Neural cell (in vitro differentiated cells): ENCODE data around the gene AGPAT2. TPM values are rescaled to one million over a fixed set of nuclear protein-coding genes. Genes with fewer than 3 reads are reported as not detected.
A peak's percentile ranks its signal among the peaks of the same experiment; 100 is the strongest.

Experiments
- H2AFZ ChIP-seq: fragments of 200-600, 300-800 bp; sonication (generic), shearing (Covaris generic); 2 replicates; pipeline ENCODE4 v1.6.0; 2014; ENCODE audit warnings: low read depth, mild to moderate bottlenecking, antibody characterized with exemption, low read length, moderate library complexity
- H3F3A ChIP-seq: fragments of 200-600 bp; shearing (Covaris generic); 2 replicates; pipeline ENCODE4 v1.6.1; 2016; ENCODE audit warnings: mild to moderate bottlenecking, moderate library complexity, mixed read lengths, antibody characterized with exemption, low read length; ENCODE audit not compliant: insufficient read depth, poor library complexity, severe bottlenecking
- H3K27ac ChIP-seq: fragments of 200-600, 300-800 bp; sonication (generic), shearing (Covaris generic); 2 replicates; pipeline ENCODE4 v1.5.1; 2014; ENCODE audit warnings: mild to moderate bottlenecking, low read length, moderate library complexity
- H3K27me3 ChIP-seq: fragments of 300-800, 200-600 bp; sonication (generic), shearing (Covaris generic); 2 replicates; pipeline ENCODE4 v1.6.0; 2014; ENCODE audit warnings: mild to moderate bottlenecking, low read depth, low read length, moderate library complexity; ENCODE audit not compliant: insufficient read depth
- H3K36me3 ChIP-seq: fragments of 300-800, 200-600 bp; sonication (generic), shearing (Covaris generic); 2 replicates; pipeline ENCODE4 v1.5.1; 2014; ENCODE audit warnings: mild to moderate bottlenecking, antibody characterized with exemption, low read length, moderate library complexity; ENCODE audit not compliant: insufficient read depth
- H3K4me2 ChIP-seq: fragments of 300-800, 200-600 bp; sonication (generic), shearing (Covaris generic); 2 replicates; pipeline ENCODE4 v1.6.0; 2014; ENCODE audit warnings: mild to moderate bottlenecking, low read length
- H3K4me3 ChIP-seq: fragments of 300-800, 200-600 bp; sonication (generic), shearing (Covaris generic); 2 replicates; pipeline ENCODE4 v1.5.1; 2014; ENCODE audit warnings: mild to moderate bottlenecking, low read length, moderate library complexity
- H3K79me2 ChIP-seq: fragments of 200-600 bp; shearing (Covaris generic); replicated peaks from 2 replicates; pipeline ENCODE4 v1.6.0; 2014; ENCODE audit warnings: mild to moderate bottlenecking, low read length, moderate library complexity; ENCODE audit not compliant: insufficient read depth
- H3K9ac ChIP-seq: fragments of 300-800, 200-600 bp; sonication (generic), shearing (Covaris generic); 2 replicates; pipeline ENCODE4 v1.6.1; 2016; ENCODE audit warnings: mild to moderate bottlenecking, low read length, mixed read lengths
- H3K9me2 ChIP-seq: fragments of 200-600 bp; shearing (Covaris generic); 2 replicates; pipeline ENCODE4 v1.6.1; 2016; ENCODE audit warnings: mild to moderate bottlenecking, low read length, mixed read lengths; ENCODE audit not compliant: insufficient read depth
- H3K9me3 ChIP-seq: fragments of 200-600, 300-800 bp; sonication (generic), shearing (Covaris generic); 2 replicates; pipeline ENCODE4 v1.6.1; 2016; ENCODE audit warnings: mild to moderate bottlenecking, mixed run types, low read length, moderate library complexity, mixed read lengths
- H4K20me1 ChIP-seq: fragments of 200-600 bp; shearing (Covaris generic); 2 replicates; pipeline ENCODE4 v1.6.1; 2016; ENCODE audit warnings: mild to moderate bottlenecking, mixed run types; ENCODE audit not compliant: insufficient read depth
- EP300 ChIP-seq: fragments of 450-650 bp; conservative IDR thresholded peaks from 2 replicates; pipeline ENCODE4 v1.6.1; 2014; ENCODE audit warnings: antibody characterized with exemption, mild to moderate bottlenecking, moderate library complexity; ENCODE audit not compliant: poor library complexity, severe bottlenecking
- MXI1 ChIP-seq: fragments of 450-650 bp; conservative IDR thresholded peaks from 2 replicates; pipeline ENCODE4 v1.6.1; 2014; ENCODE audit warnings: antibody characterized with exemption, mild to moderate bottlenecking; ENCODE audit not compliant: poor library complexity, severe bottlenecking
- POLR2AphosphoS5 ChIP-seq: IDR thresholded peaks from 2 replicates; pipeline ENCODE4 v1.6.1; 2012
- RAD21 ChIP-seq: fragments of 450-650 bp; conservative IDR thresholded peaks from 2 replicates; pipeline ENCODE4 v1.6.1; 2014; ENCODE audit warnings: antibody characterized with exemption, mild to moderate bottlenecking, moderate library complexity
- SMC3 ChIP-seq: fragments of 450-650 bp; conservative IDR thresholded peaks from 2 replicates; pipeline ENCODE4 v1.6.1; 2014; ENCODE audit warnings: antibody characterized with exemption, mild to moderate bottlenecking, moderate library complexity; ENCODE audit not compliant: poor library complexity
- TAF1 ChIP-seq: IDR thresholded peaks from 2 replicates; pipeline ENCODE4 v1.6.1; 2012; ENCODE audit warnings: low read depth
- polyA plus RNA-seq: library from polyadenylated mRNA; depleted of rRNA; stranded (reverse); fragments of >200 nt; gene quantifications from 2 replicates; pipeline ENCODE4 v1.2.3, GENCODE V29; 2014
- TF ChIP-seq, protein P1 (sequence below): IDR thresholded peaks from 2 replicates; pipeline ENCODE4 v1.6.1; 2012; ENCODE audit warnings: borderline replicate concordance
- TF ChIP-seq, protein P2 (sequence below): fragments of 450-650 bp; IDR thresholded peaks from 2 replicates; pipeline ENCODE4 v1.5.1; 2014; ENCODE audit warnings: antibody characterized with exemption, mild to moderate bottlenecking, moderate library complexity; ENCODE audit not compliant: poor library complexity, severe bottlenecking

Gene AGPAT2
- polyA plus RNA-seq, 1 donor from 2014 or later: 1.3 TPM

DNA sequence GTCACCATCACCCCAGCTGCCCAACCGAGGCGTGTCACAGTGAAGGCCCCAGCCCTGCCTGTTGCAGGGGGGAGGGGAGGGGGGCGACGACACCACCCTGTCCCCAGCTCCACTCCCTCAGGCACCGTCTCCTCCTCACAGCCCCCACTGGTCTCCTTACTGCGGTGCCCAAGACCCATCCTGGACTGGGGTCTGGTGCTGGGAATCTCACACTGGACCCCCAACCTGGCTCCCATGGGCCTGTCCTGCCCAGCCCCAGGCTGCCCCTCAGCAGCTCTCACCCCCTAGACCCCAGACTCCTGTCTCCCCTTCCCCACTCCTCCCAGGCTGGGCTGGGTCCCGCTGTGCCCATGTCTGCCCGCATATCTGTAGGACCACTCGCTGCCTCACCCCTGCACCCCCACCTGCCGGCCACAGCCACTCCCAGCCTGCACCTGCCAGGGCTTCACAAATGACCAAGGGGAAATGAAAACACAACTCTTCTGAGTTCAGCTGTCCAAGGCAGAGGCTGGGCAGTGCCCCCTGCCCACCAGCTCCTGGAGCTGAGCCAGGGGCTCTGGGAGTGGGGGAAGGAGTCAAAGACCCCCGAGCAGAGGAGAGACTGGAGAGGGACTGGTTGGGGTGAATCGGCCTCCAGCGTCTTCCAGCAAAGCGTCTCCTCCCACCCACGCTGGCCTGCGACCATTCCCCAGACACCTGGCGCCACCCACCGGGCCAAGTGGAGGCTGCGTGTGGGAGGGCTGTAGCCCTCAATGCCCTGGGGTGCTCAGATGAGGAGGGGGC lies 57.2 kb downstream of the AGPAT2 start:
- H2AFZ ChIP-seq: no peak overlapping the region
- no peaks in the 10 kb centered on the region for H4K20me1 ChIP-seq
- no peak overlapping the region for H3K27ac ChIP-seq
- no peaks in the 10 kb centered on the region for H3K79me2 ChIP-seq
- no peaks in the 10 kb centered on the region for H3K9me3 ChIP-seq
- no peaks in the 10 kb centered on the region for H3K27me3 ChIP-seq
- no peaks in the 10 kb centered on the region for H3K36me3 ChIP-seq
- peak overlapping the region; percentile 20 for H3K9ac ChIP-seq
- H3K4me2 ChIP-seq: no peak overlapping the region
- TF ChIP-seq, protein P1, sequence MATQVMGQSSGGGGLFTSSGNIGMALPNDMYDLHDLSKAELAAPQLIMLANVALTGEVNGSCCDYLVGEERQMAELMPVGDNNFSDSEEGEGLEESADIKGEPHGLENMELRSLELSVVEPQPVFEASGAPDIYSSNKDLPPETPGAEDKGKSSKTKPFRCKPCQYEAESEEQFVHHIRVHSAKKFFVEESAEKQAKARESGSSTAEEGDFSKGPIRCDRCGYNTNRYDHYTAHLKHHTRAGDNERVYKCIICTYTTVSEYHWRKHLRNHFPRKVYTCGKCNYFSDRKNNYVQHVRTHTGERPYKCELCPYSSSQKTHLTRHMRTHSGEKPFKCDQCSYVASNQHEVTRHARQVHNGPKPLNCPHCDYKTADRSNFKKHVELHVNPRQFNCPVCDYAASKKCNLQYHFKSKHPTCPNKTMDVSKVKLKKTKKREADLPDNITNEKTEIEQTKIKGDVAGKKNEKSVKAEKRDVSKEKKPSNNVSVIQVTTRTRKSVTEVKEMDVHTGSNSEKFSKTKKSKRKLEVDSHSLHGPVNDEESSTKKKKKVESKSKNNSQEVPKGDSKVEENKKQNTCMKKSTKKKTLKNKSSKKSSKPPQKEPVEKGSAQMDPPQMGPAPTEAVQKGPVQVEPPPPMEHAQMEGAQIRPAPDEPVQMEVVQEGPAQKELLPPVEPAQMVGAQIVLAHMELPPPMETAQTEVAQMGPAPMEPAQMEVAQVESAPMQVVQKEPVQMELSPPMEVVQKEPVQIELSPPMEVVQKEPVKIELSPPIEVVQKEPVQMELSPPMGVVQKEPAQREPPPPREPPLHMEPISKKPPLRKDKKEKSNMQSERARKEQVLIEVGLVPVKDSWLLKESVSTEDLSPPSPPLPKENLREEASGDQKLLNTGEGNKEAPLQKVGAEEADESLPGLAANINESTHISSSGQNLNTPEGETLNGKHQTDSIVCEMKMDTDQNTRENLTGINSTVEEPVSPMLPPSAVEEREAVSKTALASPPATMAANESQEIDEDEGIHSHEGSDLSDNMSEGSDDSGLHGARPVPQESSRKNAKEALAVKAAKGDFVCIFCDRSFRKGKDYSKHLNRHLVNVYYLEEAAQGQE: no peak
- TF ChIP-seq SMC3 (peak; percentile 71), RAD21 (peak; percentile 75), MXI1 (no peak)
- TF ChIP-seq, protein P2, sequence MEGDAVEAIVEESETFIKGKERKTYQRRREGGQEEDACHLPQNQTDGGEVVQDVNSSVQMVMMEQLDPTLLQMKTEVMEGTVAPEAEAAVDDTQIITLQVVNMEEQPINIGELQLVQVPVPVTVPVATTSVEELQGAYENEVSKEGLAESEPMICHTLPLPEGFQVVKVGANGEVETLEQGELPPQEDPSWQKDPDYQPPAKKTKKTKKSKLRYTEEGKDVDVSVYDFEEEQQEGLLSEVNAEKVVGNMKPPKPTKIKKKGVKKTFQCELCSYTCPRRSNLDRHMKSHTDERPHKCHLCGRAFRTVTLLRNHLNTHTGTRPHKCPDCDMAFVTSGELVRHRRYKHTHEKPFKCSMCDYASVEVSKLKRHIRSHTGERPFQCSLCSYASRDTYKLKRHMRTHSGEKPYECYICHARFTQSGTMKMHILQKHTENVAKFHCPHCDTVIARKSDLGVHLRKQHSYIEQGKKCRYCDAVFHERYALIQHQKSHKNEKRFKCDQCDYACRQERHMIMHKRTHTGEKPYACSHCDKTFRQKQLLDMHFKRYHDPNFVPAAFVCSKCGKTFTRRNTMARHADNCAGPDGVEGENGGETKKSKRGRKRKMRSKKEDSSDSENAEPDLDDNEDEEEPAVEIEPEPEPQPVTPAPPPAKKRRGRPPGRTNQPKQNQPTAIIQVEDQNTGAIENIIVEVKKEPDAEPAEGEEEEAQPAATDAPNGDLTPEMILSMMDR: peak; percentile 68
- no peak overlapping the region for H3K4me3 ChIP-seq
- no peaks in the 10 kb centered on the region for H3K9me2 ChIP-seq
- no peaks in the 10 kb centered on the region for H3F3A ChIP-seq

DNA sequence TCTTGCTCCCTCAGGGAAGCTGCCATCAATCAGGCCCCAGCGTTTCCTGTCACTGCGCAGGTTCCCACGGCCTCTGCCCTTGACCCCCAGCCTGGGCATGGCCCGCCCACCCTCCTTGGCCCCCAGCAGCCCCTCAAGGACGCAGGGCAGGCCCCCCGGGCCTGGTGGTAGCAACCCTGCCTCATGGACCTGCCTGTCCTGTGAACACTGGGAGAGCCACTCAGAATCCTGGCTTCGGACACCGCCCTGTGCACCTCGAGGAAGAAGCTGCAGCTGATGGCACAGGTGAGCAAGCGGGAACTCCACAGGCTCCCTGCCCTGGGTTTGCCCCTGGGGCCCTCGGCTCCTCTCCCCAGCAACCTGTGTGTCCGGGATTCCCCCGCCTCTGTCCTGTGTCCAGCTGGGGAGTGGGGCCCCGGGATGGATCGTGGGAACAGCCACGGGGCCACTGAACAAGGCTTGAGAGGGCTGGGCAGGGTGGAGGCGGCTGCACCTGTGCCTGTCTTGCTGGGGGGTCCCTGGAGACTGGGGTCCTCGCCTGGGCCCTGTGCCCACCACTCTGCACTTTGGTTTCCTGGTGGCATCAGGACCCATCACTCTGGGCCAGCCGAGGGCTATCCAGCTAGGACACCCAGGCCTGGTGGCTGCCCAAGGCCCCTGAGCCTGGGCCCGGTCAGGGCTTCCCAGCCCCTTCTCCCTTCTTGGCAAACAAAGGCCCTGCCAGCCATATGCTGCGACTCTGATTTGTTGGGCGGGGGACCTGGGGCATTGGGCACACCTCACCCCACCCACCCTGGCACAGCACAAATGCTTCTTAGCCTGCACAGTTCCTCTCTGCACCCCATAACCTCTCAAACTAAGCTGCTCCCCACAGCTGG lies 58.0 kb downstream of the AGPAT2 start:
- no peaks in the 10 kb centered on the region for H4K20me1 ChIP-seq
- no peak overlapping the region for H3K4me2 ChIP-seq
- H3K9me3 ChIP-seq: no peaks in the 10 kb centered on the region
- no peaks in the 10 kb centered on the region for H3K36me3 ChIP-seq
- no peak for TF ChIP-seq TAF1
- no peak for TF ChIP-seq EP300
- no peak for TF ChIP-seq POLR2AphosphoS5
- TF ChIP-seq MXI1: no peak
- no peak overlapping the region for H3K27ac ChIP-seq
- no peaks in the 10 kb centered on the region for H3K27me3 ChIP-seq
- H3K9ac ChIP-seq: no peak overlapping the region
- no peak overlapping the region for H2AFZ ChIP-seq
- no peak overlapping the region for H3K4me3 ChIP-seq
- no peaks in the 10 kb centered on the region for H3K9me2 ChIP-seq
- H3F3A ChIP-seq: no peaks in the 10 kb centered on the region
- H3K79me2 ChIP-seq: no peaks in the 10 kb centered on the region
